Bone marrow (tissue), 2 donors: ENCODE data around the gene ARHGEF28.

ENCODE experiments used
- DNase-seq, 2 donors: peaks; one replicate each; lab custom pipeline; 2025; lab: John Stamatoyannopoulos, UW

ARHGEF28 gene

DNA sequence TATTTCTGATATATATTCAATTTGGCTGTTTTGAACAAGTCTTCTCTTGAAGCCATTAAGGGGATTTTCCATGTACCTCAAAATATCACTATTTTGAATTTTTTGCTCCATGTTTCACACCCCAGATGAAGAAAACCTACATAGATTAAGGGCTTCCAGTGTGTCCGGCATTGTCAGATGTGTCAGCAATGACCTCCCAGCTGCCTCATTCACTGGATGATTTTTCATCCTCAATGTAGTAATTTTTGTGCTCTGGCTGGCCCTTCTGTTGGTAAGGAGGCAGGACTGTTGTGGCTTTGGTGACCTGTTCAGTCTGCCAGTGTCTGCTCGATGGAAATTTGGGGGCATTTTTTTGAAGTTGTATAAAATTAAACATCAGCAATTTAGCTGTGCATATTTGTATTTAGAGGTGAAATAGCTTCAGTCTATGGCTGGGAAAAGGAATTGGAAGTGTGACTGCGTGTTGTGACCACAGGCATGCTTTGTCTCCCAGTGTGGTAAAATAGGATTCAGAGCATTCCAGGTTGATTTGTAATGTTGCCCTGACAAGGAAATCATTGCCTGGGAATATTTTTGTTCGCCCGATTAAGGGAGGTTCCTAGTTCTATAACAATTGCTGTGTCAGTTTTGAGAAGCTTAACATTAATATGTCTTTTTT lies 312.4 kb downstream of the ARHGEF28 start:
- DNase-seq: no peak

DNA sequence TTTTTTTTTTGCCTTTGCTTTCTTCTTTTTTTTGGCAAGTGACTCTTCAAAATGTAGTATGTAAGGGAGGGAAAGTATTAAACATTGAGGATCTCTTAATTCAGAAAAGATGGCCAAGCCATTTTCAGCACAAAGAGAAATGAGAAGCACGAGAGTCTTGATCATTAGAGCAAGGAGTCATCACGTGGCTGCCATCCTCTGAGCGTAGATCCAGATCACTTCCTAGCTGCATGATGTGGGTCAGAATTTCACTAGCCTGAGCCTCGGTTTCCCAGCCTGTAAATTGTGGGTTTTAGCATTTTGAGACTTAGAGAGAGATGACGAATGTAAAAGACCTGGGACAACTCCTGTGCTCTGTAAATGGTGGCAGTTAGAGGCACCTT lies 312.9 kb downstream of the ARHGEF28 start:
- DNase-seq: no peak

DNA sequence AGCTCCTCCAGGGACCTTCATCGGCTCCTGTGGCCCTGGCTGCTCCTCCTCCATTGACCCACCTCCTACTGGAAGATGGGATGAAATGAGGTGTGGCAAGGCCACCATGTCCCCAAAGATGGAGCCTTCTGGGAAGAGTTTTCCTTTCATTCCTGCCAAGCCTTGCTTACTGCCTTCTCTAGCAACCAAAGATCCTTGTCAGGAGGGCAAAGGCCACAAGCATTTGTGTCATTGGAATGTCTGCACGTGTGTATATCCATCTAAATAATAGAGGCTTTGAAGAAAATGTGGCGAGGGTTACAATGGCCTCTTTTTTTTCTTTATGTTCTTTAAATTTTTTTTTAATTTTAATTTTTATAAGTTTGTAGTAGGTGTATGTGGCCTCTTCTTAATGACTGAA lies 313.6 kb downstream of the ARHGEF28 start:
- no peak for DNase-seq

DNA sequence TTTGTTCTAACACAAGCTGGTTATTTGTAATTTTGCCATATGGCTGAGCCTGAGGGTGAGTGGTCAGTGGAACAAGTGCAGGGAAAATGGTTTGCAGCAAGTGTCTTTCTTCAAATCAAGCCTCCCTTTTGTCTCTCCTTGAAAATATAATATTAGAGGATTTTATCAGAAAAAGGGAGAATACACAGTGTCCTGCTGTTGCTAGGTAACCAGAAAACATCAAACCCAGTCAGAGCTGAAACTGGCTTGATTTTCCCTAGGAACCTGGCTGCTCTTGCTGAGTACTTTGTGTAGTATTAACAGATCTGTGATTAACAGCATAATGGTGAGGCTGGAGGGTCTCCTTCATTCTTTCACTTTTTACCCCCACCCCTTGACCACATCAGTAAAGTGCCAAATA lies 314.0 kb downstream of the ARHGEF28 start:
- DNase-seq: no peak

DNA sequence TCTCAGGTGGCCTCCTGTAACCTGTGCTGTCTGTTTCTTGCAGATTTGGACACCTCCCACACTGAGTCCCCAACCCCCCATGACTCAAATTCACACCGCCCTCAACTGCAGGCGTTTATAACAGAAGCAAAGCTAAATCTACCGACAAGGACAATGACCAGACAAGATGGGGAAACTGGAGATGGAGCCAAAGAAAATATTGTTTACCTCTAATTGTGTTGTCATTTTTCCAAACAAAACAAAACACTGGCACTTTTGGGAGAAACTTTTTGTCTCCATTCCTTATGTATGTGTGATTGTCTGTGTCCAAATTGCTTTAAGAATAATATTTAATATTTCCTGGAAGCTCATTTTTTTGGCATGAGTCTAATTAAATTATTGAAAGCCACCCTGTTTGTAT lies 314.8 kb downstream of the ARHGEF28 start:
- DNase-seq: no peak

DNA sequence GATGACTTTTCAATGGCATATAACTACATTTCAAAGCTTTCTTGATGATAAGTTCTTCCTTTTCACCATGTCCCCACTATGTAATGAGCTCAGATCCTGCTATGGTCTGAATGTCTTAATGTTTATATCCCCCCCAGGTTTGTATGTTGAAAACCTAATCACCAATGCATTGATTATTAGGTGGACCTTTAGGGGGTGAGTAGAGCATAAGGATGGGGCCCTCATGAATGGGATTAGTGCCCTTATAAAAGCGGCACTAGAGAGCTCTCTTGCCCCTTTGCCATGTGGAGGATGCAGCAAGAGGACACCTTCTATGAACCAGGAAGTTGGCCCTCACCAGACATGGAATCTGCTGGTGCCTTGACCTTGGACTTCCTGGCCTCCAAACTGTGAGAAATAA lies 316.8 kb downstream of the ARHGEF28 start:
- DNase-seq: no peak

DNA sequence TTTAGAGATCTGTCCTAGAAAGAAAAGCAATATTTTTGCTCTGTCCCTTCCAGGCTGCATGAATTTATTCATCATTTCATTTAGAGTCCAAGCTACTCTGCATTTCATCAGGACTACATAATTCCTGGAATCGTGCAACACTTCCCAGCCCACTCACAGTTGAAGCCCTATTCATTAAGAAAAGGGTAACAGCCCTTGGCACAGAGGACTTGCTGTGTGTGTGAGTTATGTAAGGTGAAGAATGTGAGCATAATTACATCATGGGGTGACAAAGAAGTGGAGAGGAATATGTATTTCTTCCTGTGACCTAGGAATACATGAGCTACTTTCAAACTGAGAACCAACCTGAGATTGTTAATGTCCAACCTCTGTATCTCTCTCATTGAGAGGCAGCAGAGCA lies 317.4 kb downstream of the ARHGEF28 start:
- no peak for DNase-seq

DNA sequence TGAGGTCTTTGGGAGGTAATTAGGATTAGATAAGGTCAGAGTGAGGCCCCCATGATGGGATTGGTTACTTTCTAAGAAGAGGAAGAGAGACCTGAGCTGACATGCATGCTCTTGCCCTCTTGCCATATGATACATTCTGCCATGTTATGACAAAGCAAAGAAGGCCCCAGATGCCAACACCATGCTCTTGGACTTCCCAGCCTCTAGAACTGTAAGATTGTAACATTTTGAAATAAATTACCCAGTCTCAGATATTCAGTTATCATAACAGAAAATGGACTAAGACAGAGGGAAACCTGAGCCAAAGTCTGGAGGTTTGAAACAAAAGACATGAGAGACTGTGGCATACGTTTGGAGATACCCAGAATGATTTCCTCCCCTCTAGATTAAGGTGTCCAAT lies 318.6 kb downstream of the ARHGEF28 start:
- no peak for DNase-seq

DNA sequence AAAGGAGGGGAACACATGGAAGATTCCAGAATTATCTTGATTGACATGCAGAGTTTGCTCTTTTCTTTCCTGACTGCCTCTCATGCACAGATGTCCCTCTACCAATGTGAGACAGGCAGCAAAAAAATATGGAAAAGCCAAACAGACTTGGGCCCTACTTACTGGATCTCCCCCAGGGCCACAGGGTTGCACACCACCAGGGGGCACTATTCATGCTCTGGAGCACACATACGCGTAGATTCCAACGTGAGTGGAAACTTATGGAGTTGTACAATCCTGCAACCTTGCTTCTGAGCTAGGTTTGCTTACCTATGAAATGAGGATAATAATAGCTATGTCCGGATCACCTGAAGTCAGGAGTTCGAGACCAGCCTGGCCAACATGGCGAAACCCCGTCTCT lies 319.5 kb downstream of the ARHGEF28 start:
- no peak for DNase-seq

DNA sequence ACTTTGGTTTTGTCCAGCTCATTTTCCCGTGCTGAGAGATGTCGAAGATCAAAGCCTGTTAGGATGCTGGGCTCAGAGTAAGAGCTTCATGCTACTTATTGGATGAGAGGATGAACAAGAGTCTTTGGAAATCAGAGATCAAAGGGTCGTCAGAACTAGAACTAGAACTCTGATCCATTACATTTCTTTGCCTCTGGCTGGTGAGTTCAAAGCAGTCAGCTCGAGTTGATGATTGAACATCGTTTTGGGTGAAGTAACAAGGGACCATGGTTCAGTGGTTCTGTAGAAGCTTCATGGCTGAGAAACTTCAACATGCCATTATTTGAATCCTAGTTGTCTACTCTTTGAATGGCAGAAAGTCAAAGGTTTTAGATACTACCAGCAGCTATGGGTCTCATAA lies 320.3 kb downstream of the ARHGEF28 start:
- DNase-seq: no peak

DNA sequence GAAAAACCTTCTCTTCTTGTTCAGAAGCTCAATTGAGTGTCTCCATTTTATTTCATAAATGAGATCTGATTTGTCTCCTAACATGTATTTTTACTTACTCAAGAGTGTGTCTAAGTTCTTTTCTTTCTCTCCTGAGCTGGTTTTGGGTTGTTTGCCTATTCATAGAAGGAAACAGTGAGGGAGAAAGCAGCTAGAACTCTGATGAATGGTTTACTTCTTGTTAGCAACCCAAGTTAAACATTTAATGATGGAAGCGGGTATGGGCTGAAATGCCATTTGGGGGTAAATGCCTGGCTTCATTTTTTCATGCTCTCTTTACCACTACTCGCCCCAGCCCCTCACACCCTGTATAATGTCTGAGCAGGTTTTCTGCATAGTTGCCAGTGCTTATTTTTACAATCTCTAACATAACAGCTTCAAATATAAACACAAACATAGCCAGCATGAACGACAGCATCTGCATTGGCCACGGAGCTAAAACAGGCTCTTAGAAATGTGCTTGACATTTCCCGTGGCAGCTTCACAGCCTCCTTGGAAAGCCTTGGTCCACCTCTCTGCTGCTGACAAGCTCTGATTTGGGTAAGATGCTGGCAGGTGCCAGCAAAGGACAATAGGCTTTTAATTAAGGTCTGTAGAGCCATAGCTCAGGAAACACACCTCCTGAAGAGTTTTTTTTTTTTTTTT lies 321.1 kb downstream of the ARHGEF28 start:
- no peak for DNase-seq

DNA sequence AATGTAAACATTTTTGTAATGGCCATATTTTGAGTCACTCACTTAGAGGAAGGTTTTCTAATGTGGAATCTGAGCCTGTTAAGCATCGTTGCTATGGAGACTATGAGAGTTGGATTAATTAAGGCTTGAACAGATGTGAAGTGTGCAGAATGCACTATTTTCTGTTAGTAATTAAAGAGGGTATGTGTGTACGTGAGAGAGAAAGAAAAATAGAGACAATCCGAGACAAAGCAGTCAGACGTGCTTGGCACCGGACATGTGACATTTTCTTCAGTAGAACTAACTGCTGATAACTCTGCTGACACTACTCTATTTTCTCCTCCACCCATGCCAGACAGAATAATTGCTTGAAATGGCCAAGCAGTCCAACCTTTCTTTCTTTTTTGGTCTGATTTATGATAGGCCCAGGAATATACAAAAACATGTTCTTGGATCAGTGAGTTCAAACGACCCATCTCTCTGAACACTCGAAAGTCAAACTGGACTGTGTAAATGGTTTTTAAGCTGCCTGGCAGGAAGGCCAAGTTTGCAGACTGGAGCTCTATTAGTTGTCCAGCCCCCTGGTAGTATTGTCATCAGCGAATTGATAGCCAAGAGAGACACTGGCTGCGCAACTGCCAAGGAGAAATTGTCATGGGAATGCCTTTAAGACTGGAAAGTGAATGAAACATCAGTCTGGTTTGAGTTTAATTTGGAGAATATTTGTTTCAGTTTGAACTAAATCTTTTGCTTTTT lies 322.1 kb downstream of the ARHGEF28 start:
- no peak for DNase-seq

DNA sequence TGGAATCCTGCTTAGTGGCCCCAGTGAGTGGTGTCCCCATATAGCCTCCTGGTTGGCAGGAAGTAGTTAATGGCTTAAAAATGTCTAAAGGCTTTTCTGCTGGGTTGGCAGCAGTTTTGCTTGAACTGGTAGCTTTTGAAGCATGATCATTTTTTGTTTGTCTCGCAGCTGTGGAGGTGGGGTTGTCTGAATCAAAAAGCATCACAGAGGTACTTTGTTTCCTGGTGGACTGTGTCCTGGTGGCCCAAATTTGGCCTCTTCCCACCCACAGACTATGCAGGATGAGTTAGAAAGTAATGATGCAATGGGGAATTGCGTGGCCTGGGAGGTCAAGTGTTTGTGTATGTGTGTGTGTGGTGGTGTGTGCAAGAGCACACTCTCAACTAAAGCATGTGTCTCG lies 322.7 kb downstream of the ARHGEF28 start:
- DNase-seq: no peak

DNA sequence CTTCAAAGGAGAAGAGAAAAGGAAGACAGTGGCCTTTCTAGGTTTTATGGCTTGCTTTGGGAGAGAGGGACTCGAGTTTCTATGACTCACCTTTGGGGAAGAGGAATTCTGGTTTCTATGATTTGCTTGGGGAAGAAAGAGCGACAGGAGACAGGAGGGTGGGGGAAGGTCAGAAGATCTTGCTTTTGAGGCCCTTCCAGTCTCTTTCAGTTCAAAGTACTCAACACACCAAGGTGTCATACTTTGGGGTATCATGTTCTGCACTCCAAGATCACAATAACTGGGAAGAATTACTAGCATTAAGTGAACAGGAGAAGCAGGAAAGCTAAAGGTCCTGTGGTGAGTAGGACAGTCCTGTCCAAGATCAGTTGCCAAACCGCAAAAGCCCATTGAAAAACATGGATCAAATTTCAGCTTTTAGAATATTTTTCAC lies 324.5 kb downstream of the ARHGEF28 start:
- no peak for DNase-seq

DNA sequence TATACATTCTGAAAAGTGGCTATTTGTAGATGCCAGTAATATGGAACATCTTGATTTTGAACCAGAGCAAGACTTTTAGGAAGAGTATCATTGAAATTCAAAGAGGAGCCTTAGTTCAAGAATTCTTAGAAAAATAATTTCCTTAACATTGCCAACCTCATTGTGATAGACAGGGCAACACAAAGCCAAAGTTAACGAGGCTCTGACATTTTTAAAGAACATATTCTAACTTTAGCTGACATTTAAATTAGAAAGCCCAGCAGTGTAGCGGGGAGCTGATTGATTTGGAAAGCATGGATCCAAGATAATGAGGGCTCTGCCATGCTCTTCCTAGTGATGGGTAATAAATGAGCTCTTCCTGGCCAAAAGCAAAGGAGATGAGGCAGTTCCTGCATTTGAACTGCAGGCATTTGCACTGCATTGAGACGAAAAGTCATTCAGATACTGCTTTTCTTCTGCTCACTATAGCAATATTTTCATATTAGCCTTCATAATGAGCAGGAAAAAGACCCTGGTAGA lies 325.0 kb downstream of the ARHGEF28 start:
- no peak for DNase-seq

DNA sequence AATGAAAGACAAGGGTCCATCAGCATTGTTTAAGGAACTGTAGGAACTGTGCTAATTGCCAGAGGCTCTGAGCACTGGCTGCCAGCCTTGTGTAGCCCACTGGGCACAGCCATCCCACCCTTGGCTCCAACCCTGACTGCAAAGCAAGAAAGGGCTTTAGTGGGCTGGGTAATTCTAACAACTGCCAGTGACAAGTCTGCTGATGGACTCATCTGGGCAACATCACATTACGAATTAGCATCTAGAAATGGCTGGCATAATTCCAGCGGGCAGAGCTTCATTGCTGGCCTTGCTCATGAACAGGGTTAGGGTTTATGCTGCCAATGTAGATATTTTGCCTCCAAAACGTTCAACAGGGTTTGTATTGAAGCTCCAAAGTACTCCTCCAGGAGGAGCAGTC lies 326.9 kb downstream of the ARHGEF28 start:
- DNase-seq: no peak

DNA sequence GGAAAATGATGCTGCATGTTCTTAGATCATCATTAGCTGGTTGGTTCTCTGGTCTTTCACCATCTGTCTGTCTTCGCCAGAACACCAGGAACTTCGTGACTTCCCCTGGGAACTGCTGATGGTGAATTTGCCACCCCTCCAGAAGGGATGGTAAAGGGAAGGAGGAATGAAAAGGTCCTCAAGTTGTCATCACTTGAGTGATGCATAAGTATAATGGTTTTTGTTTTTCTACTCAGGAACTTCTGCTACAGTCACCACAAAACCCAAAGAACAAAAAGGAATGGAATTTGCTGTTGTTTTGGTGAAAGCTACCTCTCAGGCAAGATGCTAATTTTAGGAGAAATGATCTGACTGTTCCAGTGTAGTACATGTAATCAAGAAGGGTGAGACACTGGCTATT lies 328.4 kb downstream of the ARHGEF28 start:
- DNase-seq: no peak

DNA sequence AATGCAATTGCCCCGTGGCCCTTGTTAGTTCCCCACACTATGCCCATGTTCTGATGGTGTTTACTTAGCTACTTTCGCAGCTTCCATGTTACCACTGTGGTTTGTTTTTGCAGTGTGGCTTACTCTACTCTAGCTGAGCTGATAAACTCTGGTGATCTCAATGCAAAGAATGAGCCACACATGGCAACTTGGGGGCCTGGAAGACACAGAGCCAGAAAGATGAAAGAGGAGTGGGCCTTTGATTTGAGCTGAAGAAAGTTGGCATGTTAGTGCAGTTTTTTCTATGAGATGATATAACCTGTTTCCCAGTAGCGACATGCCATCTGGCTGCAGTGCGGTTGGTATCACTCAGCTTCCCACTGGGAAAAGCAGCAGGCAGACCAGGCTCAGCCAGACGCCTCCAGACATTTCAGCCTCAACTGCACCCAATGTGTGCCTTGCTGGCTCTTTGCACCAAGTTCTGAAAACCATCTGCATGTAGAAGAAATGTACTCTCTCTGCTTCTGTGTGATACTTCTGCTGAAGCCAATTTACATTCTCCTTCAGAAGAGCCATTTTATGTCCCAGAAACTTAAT lies 329.4 kb downstream of the ARHGEF28 start:
- DNase-seq: no peak

DNA sequence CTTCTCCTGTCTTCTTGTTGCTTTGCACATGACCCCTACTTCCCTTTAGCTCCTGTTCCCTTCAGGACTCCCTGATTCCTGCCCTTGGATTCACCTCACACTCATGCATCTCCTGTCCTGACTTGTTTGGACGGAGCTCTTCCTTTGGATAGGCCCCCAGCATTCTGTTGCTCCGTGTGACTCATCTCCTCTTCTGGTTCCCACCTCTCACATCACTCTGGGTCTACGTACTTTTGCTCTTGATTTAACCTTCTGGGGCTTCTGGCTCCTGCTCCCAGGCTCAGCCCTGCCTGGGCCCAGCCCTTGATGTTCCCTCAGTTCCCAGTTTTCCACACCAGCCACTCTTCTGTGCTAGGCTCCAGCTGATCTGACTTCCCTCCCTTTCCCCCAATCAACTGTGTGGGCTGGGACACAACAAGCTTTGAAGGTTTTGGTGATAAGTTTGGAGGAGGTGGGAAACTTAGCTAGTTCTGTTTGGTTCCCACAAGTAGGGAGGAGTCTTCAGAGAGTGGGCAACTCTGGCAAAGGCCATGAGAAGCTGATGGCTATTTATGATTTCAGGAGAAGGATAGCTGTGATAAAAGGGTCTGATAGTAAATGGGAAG lies 331.5 kb downstream of the ARHGEF28 start:
- DNase-seq: no peak

DNA sequence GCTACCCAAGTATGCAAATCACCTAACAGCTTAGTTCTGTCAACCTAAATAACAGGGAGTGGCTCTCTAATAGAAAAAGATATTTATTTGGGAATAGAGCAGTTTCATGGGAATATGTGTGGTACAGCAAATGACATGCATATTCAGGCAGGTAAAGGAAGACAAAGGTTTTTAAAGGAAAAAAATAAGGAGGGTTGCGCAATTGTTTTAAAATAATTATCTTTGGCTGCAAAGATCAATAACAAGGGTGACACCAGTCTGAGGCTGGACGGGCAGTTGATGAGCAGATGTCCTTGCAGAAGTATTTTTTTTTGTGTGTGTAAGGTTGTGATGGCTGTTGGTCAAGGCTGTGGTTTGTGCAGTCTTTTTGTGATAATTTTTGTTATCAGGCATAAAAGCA lies 332.0 kb downstream of the ARHGEF28 start:
- DNase-seq: no peak

DNA sequence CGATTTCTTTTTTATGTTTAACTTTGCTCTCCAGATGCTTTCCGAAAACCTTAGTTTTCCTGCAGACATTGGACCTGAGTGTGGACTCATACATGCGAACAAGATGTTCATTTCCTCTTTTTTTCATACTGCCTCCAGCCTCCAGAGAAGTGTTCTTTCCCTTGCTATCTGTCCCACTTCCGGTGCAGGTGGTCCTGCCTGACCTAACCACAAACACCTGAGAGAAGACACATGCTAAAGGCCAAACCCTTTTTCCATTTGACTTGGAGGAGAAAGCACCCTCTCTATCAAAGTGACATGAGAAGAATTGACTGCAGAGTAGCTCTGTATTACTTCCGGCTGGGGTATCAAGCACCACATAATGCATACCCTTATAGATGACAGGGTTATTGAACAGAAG lies 334.0 kb downstream of the ARHGEF28 start:
- DNase-seq: no peak

DNA sequence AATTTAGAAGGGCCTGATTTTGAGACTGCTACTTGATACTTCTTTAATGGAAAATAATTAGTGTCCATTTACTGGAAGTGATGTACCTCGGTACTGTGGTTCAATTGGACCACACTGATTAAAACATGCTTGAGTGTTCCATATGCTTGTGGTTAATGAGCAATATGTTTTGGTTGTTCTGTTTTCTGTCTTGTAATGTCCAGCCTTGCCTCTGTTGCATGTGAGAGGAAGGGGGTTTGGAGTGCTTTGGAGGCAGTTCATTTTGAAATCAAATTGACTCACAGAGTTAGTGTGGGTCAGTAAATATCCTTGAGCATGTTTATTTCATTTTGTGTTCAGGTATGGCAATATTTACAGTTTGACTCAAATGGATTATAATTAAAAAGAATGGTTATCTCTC lies 334.4 kb downstream of the ARHGEF28 start:
- no peak for DNase-seq
